ENCODE measurements around the gene LRP1. TPM values are rescaled to one million over a fixed set of nuclear protein-coding genes. Genes with fewer than 3 reads are reported as not detected.
A peak's percentile ranks its signal among the peaks of the same experiment; 100 is the strongest.

Gene LRP1
- total and polyA plus RNA-seq, 2 of the 13 experiments (the other 11 are each of a cell fraction or from before 2014, with no cell fraction given), result 14.7 to 30.8 TPM

DNA sequence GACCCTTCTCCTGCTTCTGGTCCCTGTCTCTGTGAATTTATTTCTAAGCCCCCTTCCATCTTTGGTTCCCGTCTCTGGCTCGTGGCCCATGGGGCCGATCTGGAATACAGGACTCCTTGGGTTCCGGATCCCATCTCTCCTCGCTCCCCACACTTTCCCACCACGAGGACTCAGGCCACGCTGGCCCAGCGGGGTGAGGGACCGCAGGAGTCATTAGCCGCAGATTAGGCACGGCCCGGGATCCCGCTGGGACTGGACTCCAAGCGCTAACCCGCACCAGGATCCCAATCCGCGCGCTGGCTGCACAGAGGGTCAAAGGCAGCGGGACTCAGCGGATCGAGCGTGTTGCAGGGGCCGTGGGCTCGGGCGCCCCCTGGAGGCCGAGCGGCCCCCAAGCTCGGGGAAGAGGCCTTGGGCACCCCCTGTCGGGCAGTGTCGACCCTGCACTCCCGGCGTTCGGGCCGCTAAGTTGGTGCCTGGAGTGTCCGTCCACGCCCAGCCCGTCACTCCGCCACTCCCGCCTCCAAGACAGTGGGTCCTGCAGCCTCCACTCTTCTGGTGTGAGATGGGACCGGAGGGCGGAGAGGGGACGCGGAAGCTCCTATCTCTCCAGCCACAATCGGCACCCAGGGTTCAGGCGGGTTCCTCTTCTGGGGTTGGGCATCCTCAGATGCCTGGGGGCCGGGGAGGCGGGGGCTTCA, 110.7 kb downstream of the LRP1 start (continued):
- TF ChIP-seq ZNF558 (CRISPR knock-in tag; IDR thresholded peaks at IDR 0.05; ENCODE audit: borderline replicate concordance), result no peak
- no peak; the same call in 1 of the 2 replicates for TF ChIP-seq FOXA3 (CRISPR knock-in tag; IDR thresholded peaks at IDR 0.05)
- TF ChIP-seq, protein P1, sequence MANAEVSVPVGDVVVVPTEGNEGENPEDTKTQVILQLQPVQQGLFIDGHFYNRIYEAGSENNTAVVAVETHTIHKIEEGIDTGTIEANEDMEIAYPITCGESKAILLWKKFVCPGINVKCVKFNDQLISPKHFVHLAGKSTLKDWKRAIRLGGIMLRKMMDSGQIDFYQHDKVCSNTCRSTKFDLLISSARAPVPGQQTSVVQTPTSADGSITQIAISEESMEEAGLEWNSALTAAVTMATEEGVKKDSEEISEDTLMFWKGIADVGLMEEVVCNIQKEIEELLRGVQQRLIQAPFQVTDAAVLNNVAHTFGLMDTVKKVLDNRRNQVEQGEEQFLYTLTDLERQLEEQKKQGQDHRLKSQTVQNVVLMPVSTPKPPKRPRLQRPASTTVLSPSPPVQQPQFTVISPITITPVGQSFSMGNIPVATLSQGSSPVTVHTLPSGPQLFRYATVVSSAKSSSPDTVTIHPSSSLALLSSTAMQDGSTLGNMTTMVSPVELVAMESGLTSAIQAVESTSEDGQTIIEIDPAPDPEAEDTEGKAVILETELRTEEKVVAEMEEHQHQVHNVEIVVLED (CRISPR knock-in tag; IDR thresholded peaks at IDR 0.05; ENCODE audit: borderline replicate concordance), result 0 out of 2 replicates have a peak, but pooled peaks have one; percentile 37
- no peak for TF ChIP-seq HNRNPUL1 (IDR thresholded peaks at IDR 0.05; ENCODE audit: low read depth, low read length)
- 0 out of 2 replicates have a peak, but pooled peaks have one; percentile 44 for TF ChIP-seq ZBTB14 (CRISPR knock-in tag; IDR thresholded peaks at IDR 0.05)
- TF ChIP-seq ZNF609 (CRISPR knock-in tag; IDR thresholded peaks at IDR 0.05; ENCODE audit: borderline replicate concordance), result no peak; the same call in 1 of the 2 replicates
- TF ChIP-seq ZNF3 (CRISPR knock-in tag; IDR thresholded peaks at IDR 0.05), result no peak
- TF ChIP-seq NR3C1 (CRISPR knock-in tag; IDR thresholded peaks at IDR 0.05), result no peak
- TF ChIP-seq PRMT3 (CRISPR knock-in tag; IDR thresholded peaks at IDR 0.05; ENCODE audit: borderline replicate concordance, low read depth), result no peak
- TF ChIP-seq ZKSCAN8 (CRISPR knock-in tag; IDR thresholded peaks at IDR 0.05; ENCODE audit: borderline replicate concordance), result peak; percentile 20; the same call in 1 of the 2 replicates
- TF ChIP-seq ZNF225 (CRISPR knock-in tag; IDR thresholded peaks at IDR 0.05), result peak; percentile 70; the same call in 1 of the 2 replicates
- TF ChIP-seq HNF4A (CRISPR knock-in tag; IDR thresholded peaks at IDR 0.05), result no peak; the same call in 1 of the 2 replicates
- TF ChIP-seq THRA (CRISPR knock-in tag; IDR thresholded peaks at IDR 0.05; ENCODE audit: borderline replicate concordance), result 0 out of 2 replicates have a peak, but pooled peaks have one; percentile 22
- no peak; the same call in 1 of the 2 replicates for TF ChIP-seq ZNF766 (CRISPR knock-in tag; IDR thresholded peaks at IDR 0.05; ENCODE audit: borderline replicate concordance)
- TF ChIP-seq, protein P2, sequence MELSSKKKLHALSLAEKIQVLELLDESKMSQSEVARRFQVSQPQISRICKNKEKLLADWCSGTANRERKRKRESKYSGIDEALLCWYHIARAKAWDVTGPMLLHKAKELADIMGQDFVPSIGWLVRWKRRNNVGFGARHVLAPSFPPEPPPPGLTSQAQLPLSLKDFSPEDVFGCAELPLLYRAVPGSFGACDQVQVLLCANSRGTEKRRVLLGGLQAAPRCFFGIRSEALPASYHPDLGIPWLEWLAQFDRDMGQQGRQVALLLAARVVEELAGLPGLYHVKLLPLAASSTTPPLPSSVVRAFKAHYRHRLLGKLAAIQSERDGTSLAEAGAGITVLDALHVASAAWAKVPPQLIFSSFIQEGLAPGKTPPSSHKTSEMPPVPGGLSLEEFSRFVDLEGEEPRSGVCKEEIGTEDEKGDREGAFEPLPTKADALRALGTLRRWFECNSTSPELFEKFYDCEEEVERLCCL (CRISPR knock-in tag; IDR thresholded peaks at IDR 0.05; ENCODE audit: borderline replicate concordance), result no peak; the same call in 1 of the 2 replicates
- TF ChIP-seq ZNF296 (CRISPR knock-in tag; conservative IDR thresholded peaks at IDR 0.05), result no peak
- TF ChIP-seq MAZ (IDR thresholded peaks at IDR 0.05; ENCODE audit: borderline replicate concordance, low read depth, low read length), result peak; percentile 66; the same call in 1 of the 2 replicates
- no peak; the same call in 1 of the 2 replicates for TF ChIP-seq MAZ (CRISPR knock-in tag; IDR thresholded peaks at IDR 0.05; ENCODE audit: low read depth)

Measured in HepG2 (cell line).